HG02973 (cell line): Measurements from ENCODE around the gene BCL2L12.

ENCODE experiments used
- ATAC-seq: cut with Tn5 transposase; IDR thresholded peaks from one replicate; pipeline ENCODE4 v1.9.1; 2021; ENCODE audit warnings: moderate library complexity; ENCODE audit not compliant: unreplicated experiment

BCL2L12 gene

DNA sequence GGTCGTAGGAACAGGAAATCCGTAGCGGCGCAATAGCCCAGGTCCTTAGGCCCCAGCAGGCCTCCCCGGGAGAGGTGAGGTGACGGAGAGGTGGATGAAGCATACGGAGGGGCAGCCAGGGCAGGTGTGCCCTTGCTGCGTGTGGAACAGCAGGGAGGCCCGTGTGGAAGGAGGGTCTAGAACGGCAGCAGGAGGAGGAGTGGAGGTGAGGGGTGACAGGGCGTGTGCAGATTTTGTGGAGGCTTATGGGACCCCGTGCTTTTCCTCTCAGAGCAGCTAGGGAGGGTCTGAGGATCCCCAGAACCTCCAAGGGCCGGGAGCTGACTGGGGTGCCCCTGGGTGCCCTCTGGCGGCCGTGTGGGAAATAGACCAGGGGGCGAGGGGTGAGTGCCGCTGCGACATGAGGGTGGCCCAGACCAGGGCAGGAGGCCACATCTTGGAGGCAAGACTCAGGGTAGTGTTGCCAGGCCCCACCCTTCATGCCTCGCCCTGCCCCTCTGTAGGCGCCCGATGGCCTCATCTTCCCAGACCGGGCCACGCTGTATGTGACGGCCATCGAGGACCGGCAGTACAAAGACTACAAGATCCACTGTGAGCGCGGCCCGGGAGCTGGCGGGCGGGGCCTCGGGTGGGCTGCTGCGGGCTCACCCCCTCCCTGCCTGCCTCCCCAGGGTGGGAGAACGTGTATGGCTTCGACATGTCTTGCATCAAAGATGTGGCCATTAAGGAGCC is 18.7 kb downstream of the BCL2L12 start:
- no peak for ATAC-seq

DNA sequence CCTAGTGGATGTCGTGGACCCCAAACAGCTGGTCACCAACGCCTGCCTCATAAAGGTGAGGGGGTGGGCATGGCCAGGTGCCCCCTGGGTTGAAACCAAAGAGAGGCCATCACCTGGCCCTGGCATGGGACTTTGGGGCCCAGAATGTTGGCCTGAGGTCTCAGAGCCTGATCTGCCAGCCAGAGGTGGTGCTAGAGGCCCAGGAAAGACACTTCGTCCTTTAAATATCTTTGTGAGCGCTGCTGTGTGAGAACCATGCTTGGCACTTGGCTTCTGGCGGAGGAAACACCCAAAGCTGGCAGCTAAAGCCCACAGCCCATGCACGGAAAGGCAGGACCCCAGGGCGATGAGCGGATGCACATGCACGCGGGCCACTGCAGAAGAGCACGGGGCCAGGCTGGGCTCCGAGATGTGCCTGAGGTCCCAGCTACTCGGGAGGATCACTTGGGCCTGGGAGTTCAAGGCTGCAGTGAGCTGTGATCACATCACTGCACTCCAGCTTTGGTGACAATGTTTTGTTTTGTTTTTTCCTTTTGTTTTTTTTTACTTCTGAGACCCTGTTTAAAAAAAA is 19.3 kb downstream of the BCL2L12 start:
- no peak for ATAC-seq

DNA sequence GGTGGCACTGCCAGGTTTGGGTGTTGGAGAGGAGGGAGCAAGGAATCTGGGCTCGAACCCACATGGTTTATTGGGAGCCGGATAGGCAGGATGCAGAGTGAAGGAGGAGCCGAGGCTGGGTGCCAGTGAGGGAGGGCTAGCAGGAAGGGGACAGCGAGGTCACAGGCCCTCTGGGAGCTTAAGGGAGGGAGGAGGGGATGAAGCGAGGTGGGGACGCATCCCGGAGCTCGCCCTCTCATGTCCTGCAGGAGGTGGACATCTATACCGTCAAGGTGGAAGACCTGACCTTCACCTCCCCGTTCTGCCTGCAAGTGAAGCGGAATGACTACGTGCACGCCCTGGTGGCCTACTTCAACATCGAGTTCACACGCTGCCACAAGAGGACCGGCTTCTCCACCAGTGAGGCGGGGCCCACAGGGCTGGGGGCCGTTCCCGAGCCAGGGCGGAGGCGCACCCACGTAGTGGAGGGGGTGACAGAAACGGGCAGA is 20.2 kb downstream of the BCL2L12 start:
- no peak for ATAC-seq

DNA sequence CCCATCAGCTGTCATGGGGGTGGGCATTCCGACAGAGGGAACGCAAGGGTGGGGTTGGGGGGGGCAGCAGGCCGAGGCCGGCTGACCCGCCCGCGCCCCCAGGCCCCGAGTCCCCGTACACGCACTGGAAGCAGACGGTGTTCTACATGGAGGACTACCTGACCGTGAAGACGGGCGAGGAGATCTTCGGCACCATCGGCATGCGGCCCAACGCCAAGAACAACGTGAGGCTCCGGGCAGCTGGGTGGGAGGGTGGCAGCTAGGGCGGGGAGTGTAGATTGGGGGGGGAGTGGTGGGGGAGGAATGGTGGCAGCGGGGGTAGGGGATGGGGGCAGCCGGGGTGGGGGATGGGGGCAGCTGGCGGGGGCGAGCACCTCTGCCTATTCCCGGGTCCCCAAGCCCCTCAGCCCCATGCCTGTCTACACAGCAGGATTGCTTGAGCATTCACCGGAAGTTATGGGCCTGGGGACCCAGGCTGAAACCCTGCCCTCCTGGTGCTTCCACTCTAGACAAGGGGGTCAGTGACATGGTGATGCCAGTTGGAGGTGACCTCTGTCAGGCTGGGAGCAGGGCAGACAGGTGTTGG is 20.9 kb downstream of the BCL2L12 start:
- no peak for ATAC-seq

DNA sequence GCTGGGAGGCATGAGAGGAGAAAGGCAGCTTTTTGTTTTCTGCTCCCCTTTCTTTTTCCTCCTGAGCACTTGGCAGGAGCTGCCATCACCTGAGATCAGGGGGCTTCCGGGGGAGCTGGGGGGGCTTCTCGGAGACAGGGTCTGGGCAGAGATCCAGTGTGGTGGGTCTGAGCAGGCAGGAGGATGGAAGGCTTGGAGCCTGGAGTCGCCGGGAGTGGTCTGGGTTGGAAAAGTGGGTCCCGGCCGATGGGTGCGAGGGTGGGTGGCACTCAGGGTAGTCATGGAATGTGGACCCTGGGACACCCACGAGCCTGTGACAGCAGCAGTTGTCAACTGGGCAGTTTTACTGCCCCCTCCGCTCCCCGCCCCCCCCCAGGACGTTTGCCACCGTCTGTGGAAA is 21.4 kb downstream of the BCL2L12 start:
- ATAC-seq, result no peak

DNA sequence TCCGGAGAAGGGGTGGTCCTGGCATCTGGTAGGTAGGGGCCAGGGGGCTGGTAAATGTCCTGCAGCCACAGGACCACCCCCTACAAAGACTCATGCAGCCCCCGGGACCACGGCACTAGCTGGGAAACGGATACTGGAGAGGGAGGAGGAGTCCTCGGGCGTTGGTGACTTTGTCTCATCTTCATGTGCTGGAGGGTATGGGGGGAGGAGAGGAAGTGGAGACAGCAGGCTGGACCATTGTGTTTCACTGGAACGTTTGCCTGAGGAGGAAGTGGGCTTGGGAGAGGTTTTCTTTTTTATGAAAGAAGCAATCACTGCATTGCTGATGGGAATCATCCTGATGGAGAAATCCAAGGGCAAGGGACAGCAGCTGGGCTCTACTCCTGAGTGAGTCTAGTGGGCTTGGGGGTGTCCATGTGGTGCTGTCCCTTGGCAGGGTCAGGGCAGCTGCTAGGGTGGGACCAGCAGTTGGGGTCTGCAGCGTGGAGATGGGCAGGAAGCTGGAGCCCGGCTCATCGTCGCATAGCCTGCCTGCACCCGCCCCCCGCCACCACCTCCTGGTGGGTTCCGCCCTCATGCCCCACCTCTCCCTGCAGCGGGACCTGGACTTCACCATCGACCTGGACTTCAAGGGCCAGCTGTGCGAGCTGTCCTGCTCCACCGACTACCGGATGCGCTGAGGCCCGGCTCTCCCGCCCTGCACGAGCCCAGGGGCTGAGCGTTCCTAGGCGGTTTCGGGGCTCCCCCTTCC is 22.0 kb downstream of the BCL2L12 start:
- no peak for ATAC-seq

DNA sequence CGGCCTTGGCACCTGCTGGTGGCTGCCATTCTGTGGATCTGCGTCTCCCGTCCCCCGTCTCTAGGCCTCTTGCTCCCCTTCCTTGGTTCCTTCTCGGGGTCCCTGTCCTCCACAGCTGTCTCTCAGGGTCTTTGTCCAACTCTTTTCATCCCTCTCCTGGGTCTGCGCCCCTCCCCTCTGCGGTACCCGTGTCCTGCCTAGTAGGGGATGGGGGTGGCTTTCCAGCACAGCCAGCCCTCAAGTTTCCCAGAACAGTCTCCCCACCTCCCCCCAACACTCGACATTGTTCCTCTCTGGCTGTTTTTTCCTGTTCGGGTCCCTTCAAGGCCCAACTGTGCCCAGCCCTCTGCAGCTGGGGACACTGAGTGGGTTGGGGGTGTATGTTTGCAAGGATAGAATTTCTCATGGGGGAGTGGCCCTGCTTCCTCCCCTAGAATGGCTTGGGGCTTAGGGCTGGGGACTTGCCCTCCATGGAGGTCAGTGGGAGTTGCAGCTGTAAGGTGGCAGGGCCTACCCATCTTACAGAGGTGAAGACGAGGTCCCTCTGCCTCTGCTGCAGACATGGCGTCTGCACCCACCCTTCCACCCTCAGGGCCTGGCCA is 22.9 kb downstream of the BCL2L12 start:
- no peak for ATAC-seq

DNA sequence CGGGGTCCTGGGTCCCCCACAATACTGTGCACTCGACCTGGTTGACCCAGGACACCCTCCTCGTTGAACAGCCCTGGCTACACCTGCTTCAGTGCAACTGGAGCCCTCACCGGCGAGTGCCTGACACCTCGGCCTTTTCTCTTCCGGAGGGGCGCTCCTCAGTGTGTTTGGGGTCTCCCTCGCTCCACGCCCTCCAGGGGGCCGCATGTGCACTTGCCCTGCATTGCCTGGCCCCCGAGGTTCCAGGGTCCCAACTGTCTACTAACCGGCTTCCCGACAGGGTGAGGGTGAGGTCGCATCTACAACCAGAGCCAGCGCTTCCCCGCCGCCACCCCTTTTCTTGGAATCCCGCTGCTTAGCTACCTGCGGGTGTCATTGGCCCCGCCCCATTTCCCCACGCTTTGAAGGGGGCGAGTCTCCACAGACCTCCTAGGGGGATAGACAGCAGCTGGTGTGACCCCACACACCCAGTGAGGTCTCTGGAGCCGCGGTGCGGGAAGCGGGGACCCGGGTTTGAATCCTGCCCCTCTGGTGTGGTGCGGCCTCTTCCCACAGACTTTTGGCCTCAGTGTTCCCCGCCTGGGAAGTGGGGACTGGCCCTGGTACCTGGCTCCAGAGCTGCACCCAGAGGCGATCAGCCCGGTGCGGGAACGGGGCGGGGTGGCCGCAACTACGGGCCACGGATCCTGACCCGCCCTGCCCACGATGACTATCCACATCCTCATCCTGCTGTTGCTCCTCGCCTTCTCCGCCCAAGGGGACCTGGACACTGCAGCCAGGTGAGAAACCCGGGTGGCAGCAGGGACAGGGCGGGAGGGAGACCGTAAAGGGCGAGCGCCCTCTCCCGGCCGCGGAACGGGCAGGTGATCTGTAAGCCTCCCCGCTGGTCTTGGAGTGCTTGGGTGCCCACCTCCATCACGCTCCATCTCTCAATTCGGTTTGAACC is 23.7 kb downstream of the BCL2L12 start, which contains the start of gene ADM5:
TSS of gene ADM5 (plus strand) at position 462 of the 946 bp plus-strand sequence. CDS start at position 706, 244 bp downstream.
- ATAC-seq, result no peak

DNA sequence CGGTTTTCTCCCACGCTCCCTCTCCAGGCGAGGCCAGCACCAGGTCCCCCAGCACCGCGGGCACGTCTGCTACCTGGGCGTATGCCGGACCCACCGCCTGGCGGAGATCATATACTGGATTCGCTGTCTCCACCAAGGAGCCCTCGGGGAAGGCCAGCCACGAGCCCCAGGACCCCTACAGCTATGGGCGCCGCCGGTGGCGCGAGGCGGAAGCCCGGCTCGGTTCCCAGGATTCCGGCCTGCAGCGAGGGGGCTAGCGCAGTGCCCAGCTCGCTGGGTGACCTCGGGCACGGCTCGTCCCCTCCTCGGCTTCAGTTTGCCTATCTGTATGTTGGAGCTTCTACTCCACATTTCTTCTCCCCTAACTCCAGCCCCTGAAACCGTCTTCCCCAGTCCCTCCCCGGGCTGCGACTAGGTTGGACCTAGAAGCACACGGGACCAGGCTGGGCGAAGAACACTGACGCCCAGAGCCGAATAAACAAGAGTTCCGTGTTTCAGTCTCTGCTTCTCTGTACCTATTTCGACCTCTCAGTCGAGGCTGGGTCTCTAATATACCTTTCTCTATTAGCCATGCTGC is 24.4 kb downstream of the BCL2L12 start:
- ATAC-seq, result no peak

DNA sequence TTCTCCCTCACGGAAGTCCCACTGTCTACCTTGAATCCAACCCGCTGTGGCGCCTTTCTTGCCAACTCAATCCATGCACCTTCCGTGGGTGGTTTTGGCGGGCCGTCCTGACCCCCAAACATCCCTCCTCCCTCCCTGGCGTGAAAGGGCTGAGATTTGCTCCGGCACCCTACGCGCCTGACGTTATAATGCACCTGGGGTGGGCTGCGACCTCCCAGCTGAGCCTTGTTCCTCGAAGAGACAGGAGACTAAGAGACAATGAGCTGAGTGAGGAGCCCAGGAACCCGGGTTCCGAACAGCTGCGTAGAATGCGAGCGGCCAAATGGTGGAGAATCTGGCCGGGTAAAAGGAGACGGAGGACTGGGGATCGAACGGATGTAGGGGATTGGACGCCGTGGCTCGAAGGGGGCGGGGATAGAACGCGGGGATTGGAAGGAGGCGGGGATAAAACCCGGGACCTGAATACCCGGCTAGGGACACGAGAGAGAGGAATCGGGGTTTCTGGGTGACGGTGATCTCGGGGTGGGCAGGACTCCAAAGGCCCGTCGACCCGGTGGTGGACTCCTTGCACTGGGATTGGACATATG is 25.0 kb downstream of the BCL2L12 start, which contains the start of gene CPT1C:
TSS of gene CPT1C (plus strand) at position 461 of the 587 bp plus-strand sequence. CDS start 1,137 bp downstream, outside the sequence.
- no peak for ATAC-seq

DNA sequence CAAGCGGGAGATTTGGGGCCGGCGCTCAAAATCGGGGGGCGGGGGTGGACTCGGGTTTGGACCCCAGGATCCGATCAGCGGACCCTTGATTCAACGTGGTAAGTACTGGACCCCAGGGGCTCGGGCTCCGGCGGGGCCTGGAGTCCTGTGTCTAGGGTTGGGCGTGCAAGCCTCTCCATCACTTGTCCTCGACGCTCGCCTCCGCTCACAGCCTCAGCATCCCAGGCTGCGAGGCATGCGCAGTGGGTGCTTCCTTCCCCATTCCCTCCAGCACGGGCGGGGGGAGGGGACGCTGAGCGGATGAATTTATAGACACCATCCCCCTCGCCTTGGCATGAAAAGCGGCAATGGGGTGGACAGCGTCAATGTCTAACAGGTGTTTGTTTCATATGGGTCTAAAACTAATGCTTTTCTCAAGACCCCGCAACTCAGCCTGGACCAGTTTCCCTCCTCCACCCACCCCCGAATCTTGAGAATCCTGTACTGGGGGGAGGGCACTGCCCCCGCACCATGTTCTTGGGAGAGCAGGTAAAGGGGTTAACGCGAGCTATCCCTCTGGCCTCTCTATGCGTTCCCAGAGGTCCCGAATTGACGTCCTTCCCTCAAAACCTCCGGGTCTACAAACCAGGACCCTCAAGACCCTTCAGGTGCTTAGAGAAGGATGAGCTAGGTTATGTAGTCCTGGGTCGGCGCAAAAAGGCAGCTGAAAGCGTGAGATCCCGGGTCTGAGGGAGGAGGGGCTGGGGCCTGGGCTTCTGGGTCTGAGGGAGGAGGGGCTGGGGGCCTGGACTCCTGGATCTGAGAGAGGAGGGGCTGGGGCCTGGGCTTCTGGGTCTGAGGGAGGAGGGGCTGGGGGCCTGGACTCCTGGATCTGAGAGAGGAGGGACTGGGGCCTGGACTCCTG is 25.8 kb downstream of the BCL2L12 start:
- ATAC-seq, result no peak

DNA sequence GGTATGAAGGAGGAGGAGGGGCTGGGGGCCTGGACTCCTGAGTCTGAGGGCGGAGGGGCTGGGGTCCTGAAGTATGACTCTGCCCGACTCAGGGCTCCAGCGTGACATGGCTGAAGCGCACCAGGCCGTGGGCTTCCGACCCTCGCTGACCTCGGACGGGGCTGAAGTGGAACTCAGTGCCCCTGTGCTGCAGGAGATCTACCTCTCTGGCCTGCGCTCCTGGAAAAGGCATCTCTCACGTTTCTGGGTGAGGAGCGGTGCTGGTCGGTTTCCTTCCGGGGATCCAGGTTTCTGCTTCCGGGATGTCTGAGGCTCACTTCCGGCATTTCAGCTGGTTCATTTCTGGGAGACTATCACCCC is 26.4 kb downstream of the BCL2L12 start:
- no peak for ATAC-seq

DNA sequence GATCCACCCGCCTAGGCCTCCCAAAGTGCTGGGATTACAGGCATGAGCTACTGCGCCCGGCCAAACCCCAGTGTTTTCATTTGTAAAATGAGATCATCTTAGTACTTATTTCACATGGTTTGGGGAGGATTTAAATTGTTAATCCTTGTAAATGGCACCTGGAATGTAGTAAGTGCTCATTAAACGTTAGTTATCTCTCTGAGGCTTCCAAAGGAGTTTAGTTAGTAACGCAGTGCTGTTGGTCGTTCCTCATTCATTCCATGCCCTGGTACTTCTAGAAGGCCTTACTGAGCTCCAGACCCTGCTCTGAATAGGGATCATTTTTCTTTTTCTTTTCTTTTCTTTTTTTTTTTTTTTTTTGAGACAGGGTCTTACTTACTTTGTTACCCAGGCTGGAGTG is 30.4 kb downstream of the BCL2L12 start:
- ATAC-seq, result no peak

DNA sequence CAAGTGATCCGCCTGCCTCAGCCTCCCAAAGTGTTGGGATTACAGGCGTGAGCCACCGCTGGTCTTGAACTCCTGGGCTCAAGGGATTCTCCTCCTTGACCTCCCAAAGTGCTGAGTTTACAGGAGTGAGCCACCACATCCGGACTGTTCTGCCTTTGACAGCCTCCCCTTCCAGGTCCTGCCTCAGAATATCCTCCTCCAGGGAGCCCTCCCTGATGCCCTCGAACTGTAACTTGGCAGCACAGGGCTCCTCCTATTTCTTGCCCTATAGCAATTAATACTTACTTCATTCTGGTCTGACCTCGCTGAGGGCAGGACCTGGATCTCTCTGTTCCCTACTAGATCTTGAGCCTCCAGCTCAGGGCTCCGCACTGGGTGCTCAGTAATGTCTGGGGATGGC is 31.1 kb downstream of the BCL2L12 start:
- no peak for ATAC-seq

DNA sequence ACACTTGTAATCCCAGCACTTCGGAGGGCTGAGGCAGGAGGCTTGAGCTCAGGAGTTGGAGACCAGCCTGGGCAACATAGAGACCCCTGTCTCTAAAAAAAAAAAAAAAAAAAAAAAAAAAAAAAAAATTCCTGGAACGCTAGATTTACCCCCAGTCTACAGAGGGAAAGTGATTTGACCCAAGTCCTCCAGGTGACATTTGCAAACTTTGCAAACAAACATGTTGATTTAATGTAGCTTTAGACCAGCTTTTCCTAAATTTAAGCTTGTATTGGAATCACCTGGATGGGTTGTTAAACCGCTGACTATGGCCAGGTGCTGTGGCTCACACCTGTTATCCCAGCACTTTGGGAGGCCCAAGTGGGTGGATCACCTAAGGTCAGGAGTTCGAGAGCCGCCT is 33.6 kb downstream of the BCL2L12 start:
- ATAC-seq, result no peak

DNA sequence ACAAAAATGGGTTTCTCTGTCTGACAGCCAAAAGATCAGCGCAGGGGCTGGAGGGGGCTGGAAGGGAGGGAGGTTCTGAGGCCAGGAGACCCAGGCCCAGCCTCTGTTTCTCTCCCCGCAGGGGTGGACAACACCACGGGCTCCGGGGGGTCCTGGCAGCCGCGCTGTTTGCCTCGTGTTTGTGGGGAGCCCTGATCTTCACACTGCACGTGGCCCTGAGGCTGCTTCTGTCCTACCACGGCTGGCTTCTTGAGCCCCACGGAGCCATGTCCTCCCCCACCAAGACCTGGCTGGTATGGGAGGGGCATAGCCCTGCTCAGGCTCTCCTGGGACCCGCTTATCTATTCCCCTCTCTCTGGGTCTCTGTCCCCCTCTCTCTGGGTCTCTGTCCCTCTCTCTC is 34.8 kb downstream of the BCL2L12 start:
- ATAC-seq, result no peak

DNA sequence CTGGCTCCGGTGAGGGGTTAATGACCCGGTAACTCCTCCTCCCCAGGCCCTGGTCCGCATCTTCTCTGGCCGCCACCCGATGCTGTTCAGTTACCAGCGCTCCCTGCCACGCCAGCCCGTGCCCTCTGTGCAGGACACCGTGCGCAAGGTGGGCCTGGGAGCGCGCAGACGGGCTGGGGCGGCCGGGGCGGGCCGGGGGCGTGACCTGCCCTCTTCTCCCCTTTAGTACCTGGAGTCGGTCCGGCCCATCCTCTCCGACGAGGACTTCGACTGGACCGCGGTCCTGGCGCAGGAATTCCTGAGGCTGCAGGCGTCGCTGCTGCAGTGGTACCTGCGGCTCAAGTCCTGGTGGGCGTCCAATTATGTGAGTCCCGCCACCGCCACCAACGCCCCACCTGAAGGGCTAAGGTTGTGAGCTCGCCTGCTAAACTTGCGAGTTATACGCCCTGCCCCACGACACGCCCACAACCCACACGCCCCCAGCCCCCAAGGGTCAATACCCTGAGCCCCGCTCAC is 35.6 kb downstream of the BCL2L12 start:
- no peak for ATAC-seq
